Neural progenitor cell (in vitro differentiated cells): ENCODE results near the gene TIAM2. TPM values are rescaled to one million over a fixed set of nuclear protein-coding genes. Genes with fewer than 3 reads are reported as not detected.

Source experiments
- DNase-seq: peaks from one replicate; pipeline ENCODE4 v3.0.0-alpha.2; 2016; ENCODE audit warnings: low spot score
- H2AFZ ChIP-seq: fragments of 200-600 bp; sonication (generic); replicated peaks from 2 replicates; pipeline ENCODE4 v1.6.1; 2016; ENCODE audit warnings: antibody characterized with exemption
- H3F3A ChIP-seq: fragments of 200-600 bp; sonication (generic); 2 replicates; pipeline ENCODE4 v1.6.1; 2016; ENCODE audit warnings: antibody characterized with exemption, low read depth
- H3K27ac ChIP-seq: fragments of 200-600 bp; sonication (generic); 2 replicates; pipeline ENCODE4 v1.5.1; 2016; ENCODE audit warnings: mild to moderate bottlenecking
- H3K27me3 ChIP-seq: fragments of 200-600 bp; sonication (generic); 2 replicates; pipeline ENCODE4 v1.6.1; 2016; ENCODE audit warnings: mild to moderate bottlenecking, moderate library complexity
- H3K36me3 ChIP-seq: fragments of 200-600 bp; sonication (generic); 2 replicates; pipeline ENCODE4 v1.5.1; 2016
- H3K4me1 ChIP-seq: fragments of 200-600 bp; sonication (generic); 2 replicates; pipeline ENCODE4 v1.6.1; 2016; ENCODE audit warnings: mixed run types
- H3K4me2 ChIP-seq: fragments of 200-600 bp; sonication (generic); 2 replicates; pipeline ENCODE4 v1.6.1; 2016
- H3K4me3 ChIP-seq: fragments of 200-600 bp; sonication (generic); 2 replicates; pipeline ENCODE4 v1.5.1; 2016
- H3K79me2 ChIP-seq: fragments of 200-600 bp; sonication (generic); 2 replicates; pipeline ENCODE4 v1.6.1; 2016; ENCODE audit warnings: low read depth
- H3K9ac ChIP-seq: fragments of 200-600 bp; sonication (generic); 2 replicates; pipeline ENCODE4 v1.6.1; 2016
- H3K9me3 ChIP-seq: fragments of 200-600 bp; sonication (generic); 2 replicates; pipeline ENCODE4 v1.5.1; 2016; ENCODE audit warnings: low read depth
- H4K20me1 ChIP-seq: fragments of 200-600 bp; sonication (generic); 2 replicates; pipeline ENCODE4 v1.6.1; 2016; ENCODE audit warnings: low read depth
- H3K27ac Mint-ChIP-seq: 3 replicates; pipeline ENCODE4 v1.8.0; 2021; ENCODE audit warnings: mixed read lengths
- H3K27me3 Mint-ChIP-seq: 2 replicates; pipeline ENCODE4 v1.8.0; 2022; ENCODE audit warnings: low read depth, mild to moderate bottlenecking, inconsistent platforms, moderate library complexity, mixed read lengths; ENCODE audit not compliant: insufficient read depth
- H3K36me3 Mint-ChIP-seq: 3 replicates; pipeline ENCODE4 v1.8.0; 2021; ENCODE audit warnings: mixed read lengths
- H3K4me1 Mint-ChIP-seq: 3 replicates; pipeline ENCODE4 v1.8.0; 2021; ENCODE audit warnings: mixed read lengths
- H3K4me3 Mint-ChIP-seq: 3 replicates; pipeline ENCODE4 v1.8.0; 2021; ENCODE audit warnings: mild to moderate bottlenecking, moderate library complexity, mixed read lengths
- H3K9me3 Mint-ChIP-seq: 3 replicates; pipeline ENCODE4 v1.8.0; 2020; ENCODE audit warnings: mixed read lengths
- CTCF ChIP-seq: fragments of 200-600 bp; sonication (generic); IDR thresholded peaks from 2 replicates; pipeline ENCODE4 v1.5.1; 2017; ENCODE audit warnings: antibody characterized with exemption, mild to moderate bottlenecking
- EZH2 ChIP-seq: fragments of 200-600 bp; sonication (generic); IDR thresholded peaks from 2 replicates; pipeline ENCODE4 v1.6.1; 2017; ENCODE audit warnings: antibody characterized with exemption, mild to moderate bottlenecking, moderate library complexity
- EZH2phosphoT487 ChIP-seq: fragments of 200-600 bp; sonication (generic); IDR thresholded peaks from 2 replicates; pipeline ENCODE4 v1.6.1; 2017; ENCODE audit warnings: antibody characterized with exemption
- total RNA-seq: library from RNA; depleted of rRNA; stranded (reverse); fragments of >200 nt; gene quantifications from 2 replicates; pipeline ENCODE4 v1.2.3, GENCODE V29; 2015; ENCODE audit warnings: low replicate concordance

TIAM2 gene
- total RNA-seq: 12.7 and 22.8 TPM in 2 replicates

GRCh38 chr6:154995254-154996015 is at the start of gene TIAM2:
TSS of gene TIAM2 (plus strand) at chr6:154995315. CDS start at chr6:155129224, 133,909 bp downstream.
- no peaks in the 10 kb centered on the region for H4K20me1 ChIP-seq
- Mint-ChIP-seq H3K36me3 (no peaks in the 10 kb centered on the region), H3K27ac (no peak within 1 kb of the TSS), H3K4me3 (peak within 1 kb of the TSS; percentile 89), H3K4me1 (peaks cover 17% of the 10 kb centered on the region), H3K27me3 (peaks cover 4% of the 10 kb centered on the region), H3K9me3 (no peaks in the 10 kb centered on the region)
- H3K4me2 ChIP-seq: peak within 1 kb of the TSS; percentile 74
- peaks cover 11% of the 10 kb centered on the region for H3F3A ChIP-seq
- no peaks in the 10 kb centered on the region for H3K36me3 ChIP-seq
- peak; percentile 87 for DNase-seq
- H3K4me3 ChIP-seq: peak within 1 kb of the TSS; percentile 86
- H2AFZ ChIP-seq: peak within 1 kb of the TSS; percentile 95
- H3K9ac ChIP-seq: no peak within 1 kb of the TSS
- H3K79me2 ChIP-seq: no peaks in the 10 kb centered on the region
- TF ChIP-seq EZH2 (no peak), CTCF (peak; percentile 38), EZH2phosphoT487 (peak; percentile 38)
- H3K4me1 ChIP-seq: no peaks in the 10 kb centered on the region
- H3K27ac ChIP-seq: no peak within 1 kb of the TSS
- peaks cover 26% of the 10 kb centered on the region for H3K27me3 ChIP-seq
- no peaks in the 10 kb centered on the region for H3K9me3 ChIP-seq

GRCh38 chr6:154950979-154951344 is 44.2 kb upstream of the TIAM2 start:
- no peak overlapping the region for H3K27ac ChIP-seq

GRCh38 chr6:154951345-154952200 is 43.5 kb upstream of the TIAM2 start:
- H3K27me3 Mint-ChIP-seq: no peaks in the 10 kb centered on the region
- H3K4me1 Mint-ChIP-seq: no peaks in the 10 kb centered on the region
- H3K79me2 ChIP-seq: no peaks in the 10 kb centered on the region
- H3K4me3 ChIP-seq: no peak overlapping the region
- TF ChIP-seq EZH2phosphoT487: no peak
- TF ChIP-seq CTCF: no peak
- no peak for TF ChIP-seq EZH2
- no peaks in the 10 kb centered on the region for H4K20me1 ChIP-seq
- H3K9me3 Mint-ChIP-seq: no peaks in the 10 kb centered on the region
- H3K9ac ChIP-seq: no peak overlapping the region
- H3K27ac ChIP-seq: no peak overlapping the region
- no peaks in the 10 kb centered on the region for H3K27me3 ChIP-seq
- no peaks in the 10 kb centered on the region for H3K4me1 ChIP-seq
- H3F3A ChIP-seq: no peaks in the 10 kb centered on the region
- H3K4me2 ChIP-seq: no peak overlapping the region
- no peak overlapping the region for H3K27ac Mint-ChIP-seq
- H3K9me3 ChIP-seq: no peaks in the 10 kb centered on the region
- no peak overlapping the region for H2AFZ ChIP-seq
- no peak for DNase-seq
- H3K4me3 Mint-ChIP-seq: no peak overlapping the region
- H3K36me3 Mint-ChIP-seq: peaks cover 30% of the 10 kb centered on the region
- H3K36me3 ChIP-seq: no peaks in the 10 kb centered on the region

More at GRCh38 chr6:154950979-154951344, 44.2 kb upstream of the TIAM2 start:
- no peaks in the 10 kb centered on the region for H3K27me3 ChIP-seq
- H3K79me2 ChIP-seq: no peaks in the 10 kb centered on the region
- TF ChIP-seq EZH2: no peak
- no peak for TF ChIP-seq CTCF
- no peak for TF ChIP-seq EZH2phosphoT487
- no peak overlapping the region for H3K4me3 ChIP-seq
- no peak overlapping the region for H3K4me3 Mint-ChIP-seq
- no peak overlapping the region for H2AFZ ChIP-seq
- no peaks in the 10 kb centered on the region for H3K4me1 Mint-ChIP-seq
- no peaks in the 10 kb centered on the region for H3F3A ChIP-seq
- H3K27ac Mint-ChIP-seq: no peak overlapping the region
- H4K20me1 ChIP-seq: no peaks in the 10 kb centered on the region
- no peaks in the 10 kb centered on the region for H3K27me3 Mint-ChIP-seq
- no peaks in the 10 kb centered on the region for H3K9me3 Mint-ChIP-seq
- peaks cover 32% of the 10 kb centered on the region for H3K36me3 Mint-ChIP-seq
- DNase-seq: no peak
- H3K4me1 ChIP-seq: no peaks in the 10 kb centered on the region
- no peaks in the 10 kb centered on the region for H3K9me3 ChIP-seq
- no peaks in the 10 kb centered on the region for H3K36me3 ChIP-seq
- H3K4me2 ChIP-seq: no peak overlapping the region
- H3K9ac ChIP-seq: no peak overlapping the region
